ENCODE data around the gene ZBTB40. TPM values are rescaled to one million over a fixed set of nuclear protein-coding genes. Genes with fewer than 3 reads are reported as not detected.

Gene ZBTB40
- total RNA-seq, 1 experiment from 2014 or later, result 11.5 TPM

DNA sequence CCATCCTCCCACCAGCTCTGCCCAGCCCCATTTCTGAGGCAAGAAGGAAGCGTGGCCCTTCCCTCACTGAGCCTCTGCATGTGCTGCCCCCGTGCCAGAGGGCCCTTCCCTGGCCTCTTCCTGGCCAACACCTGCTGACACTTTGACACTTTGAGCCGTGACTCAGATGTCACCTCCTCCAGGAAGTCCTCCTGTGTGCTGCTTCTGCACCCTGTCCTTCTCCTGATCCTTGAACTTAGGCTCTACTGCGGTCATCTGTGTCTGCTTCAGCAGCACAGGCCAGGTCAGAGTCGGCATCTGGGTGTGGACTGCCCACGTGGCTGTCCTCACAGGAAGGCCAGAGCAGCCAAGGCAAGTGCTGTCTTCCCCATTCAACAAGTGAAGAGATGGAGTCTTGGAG lies 92.0 kb downstream of the ZBTB40 start (continued):
- TF ChIP-seq FOXJ3 (CRISPR knock-in tag; IDR thresholded peaks at IDR 0.05; ENCODE audit: borderline replicate concordance) (no peak), ZNF121 (CRISPR knock-in tag; IDR thresholded peaks at IDR 0.05) (no peak)

- ChIA-PET POLR2A (no interaction called here), CTCF (interaction anchor here (1.2 to 2.0 kb wide), 4 partner anchors 13 to 97 kb away, joined by 3 to 8 read pairs (median 4); no protein-coding TSS in a partner anchor)
- no peak for DNase-seq (ENCODE audit: low spot score)
- no peak for TF ChIP-seq ZBTB21 (CRISPR knock-in tag; IDR thresholded peaks at IDR 0.05; ENCODE audit: borderline replicate concordance)
- TF ChIP-seq, protein P1, sequence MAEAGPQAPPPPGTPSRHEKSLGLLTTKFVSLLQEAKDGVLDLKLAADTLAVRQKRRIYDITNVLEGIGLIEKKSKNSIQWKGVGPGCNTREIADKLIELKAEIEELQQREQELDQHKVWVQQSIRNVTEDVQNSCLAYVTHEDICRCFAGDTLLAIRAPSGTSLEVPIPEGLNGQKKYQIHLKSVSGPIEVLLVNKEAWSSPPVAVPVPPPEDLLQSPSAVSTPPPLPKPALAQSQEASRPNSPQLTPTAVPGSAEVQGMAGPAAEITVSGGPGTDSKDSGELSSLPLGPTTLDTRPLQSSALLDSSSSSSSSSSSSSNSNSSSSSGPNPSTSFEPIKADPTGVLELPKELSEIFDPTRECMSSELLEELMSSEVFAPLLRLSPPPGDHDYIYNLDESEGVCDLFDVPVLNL (CRISPR knock-in tag; IDR thresholded peaks at IDR 0.05; ENCODE audit: borderline replicate concordance, low read depth), result no peak
- TF ChIP-seq TP53 (CRISPR knock-in tag; IDR thresholded peaks at IDR 0.05), result no peak
- TF ChIP-seq ZNF512 (CRISPR knock-in tag; IDR thresholded peaks at IDR 0.05; ENCODE audit: borderline replicate concordance), result no peak
- no peak for TF ChIP-seq MYBL2 (CRISPR knock-in tag; IDR thresholded peaks at IDR 0.05)
- no peak for TF ChIP-seq JAZF1 (CRISPR knock-in tag; IDR thresholded peaks at IDR 0.05)
- no peak for TF ChIP-seq MLX (CRISPR knock-in tag; IDR thresholded peaks at IDR 0.05)
- TF ChIP-seq, protein P2, sequence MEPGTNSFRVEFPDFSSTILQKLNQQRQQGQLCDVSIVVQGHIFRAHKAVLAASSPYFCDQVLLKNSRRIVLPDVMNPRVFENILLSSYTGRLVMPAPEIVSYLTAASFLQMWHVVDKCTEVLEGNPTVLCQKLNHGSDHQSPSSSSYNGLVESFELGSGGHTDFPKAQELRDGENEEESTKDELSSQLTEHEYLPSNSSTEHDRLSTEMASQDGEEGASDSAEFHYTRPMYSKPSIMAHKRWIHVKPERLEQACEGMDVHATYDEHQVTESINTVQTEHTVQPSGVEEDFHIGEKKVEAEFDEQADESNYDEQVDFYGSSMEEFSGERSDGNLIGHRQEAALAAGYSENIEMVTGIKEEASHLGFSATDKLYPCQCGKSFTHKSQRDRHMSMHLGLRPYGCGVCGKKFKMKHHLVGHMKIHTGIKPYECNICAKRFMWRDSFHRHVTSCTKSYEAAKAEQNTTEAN (CRISPR knock-in tag; IDR thresholded peaks at IDR 0.05), result no peak
- no peak for TF ChIP-seq JUN (CRISPR knock-in tag; IDR thresholded peaks at IDR 0.05)
- TF ChIP-seq, protein P3, sequence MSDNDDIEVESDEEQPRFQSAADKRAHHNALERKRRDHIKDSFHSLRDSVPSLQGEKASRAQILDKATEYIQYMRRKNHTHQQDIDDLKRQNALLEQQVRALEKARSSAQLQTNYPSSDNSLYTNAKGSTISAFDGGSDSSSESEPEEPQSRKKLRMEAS (CRISPR knock-in tag; IDR thresholded peaks at IDR 0.05), result no peak
- no peak for TF ChIP-seq ATF2 (CRISPR knock-in tag; IDR thresholded peaks at IDR 0.05; ENCODE audit: borderline replicate concordance, low read depth)
- no peak for TF ChIP-seq TCF7 (CRISPR knock-in tag; IDR thresholded peaks at IDR 0.05; ENCODE audit: low read depth)
- TF ChIP-seq FOXP1 (CRISPR knock-in tag; IDR thresholded peaks at IDR 0.05; ENCODE audit: borderline replicate concordance), result no peak
- no peak for TF ChIP-seq KAT7 (CRISPR knock-in tag; IDR thresholded peaks at IDR 0.05; ENCODE audit: borderline replicate concordance)
- no peak for TF ChIP-seq FOXK1 (CRISPR knock-in tag; IDR thresholded peaks at IDR 0.05)
- TF ChIP-seq ZMAT4 (CRISPR knock-in tag; IDR thresholded peaks at IDR 0.05), result no peak
- TF ChIP-seq, protein P4, sequence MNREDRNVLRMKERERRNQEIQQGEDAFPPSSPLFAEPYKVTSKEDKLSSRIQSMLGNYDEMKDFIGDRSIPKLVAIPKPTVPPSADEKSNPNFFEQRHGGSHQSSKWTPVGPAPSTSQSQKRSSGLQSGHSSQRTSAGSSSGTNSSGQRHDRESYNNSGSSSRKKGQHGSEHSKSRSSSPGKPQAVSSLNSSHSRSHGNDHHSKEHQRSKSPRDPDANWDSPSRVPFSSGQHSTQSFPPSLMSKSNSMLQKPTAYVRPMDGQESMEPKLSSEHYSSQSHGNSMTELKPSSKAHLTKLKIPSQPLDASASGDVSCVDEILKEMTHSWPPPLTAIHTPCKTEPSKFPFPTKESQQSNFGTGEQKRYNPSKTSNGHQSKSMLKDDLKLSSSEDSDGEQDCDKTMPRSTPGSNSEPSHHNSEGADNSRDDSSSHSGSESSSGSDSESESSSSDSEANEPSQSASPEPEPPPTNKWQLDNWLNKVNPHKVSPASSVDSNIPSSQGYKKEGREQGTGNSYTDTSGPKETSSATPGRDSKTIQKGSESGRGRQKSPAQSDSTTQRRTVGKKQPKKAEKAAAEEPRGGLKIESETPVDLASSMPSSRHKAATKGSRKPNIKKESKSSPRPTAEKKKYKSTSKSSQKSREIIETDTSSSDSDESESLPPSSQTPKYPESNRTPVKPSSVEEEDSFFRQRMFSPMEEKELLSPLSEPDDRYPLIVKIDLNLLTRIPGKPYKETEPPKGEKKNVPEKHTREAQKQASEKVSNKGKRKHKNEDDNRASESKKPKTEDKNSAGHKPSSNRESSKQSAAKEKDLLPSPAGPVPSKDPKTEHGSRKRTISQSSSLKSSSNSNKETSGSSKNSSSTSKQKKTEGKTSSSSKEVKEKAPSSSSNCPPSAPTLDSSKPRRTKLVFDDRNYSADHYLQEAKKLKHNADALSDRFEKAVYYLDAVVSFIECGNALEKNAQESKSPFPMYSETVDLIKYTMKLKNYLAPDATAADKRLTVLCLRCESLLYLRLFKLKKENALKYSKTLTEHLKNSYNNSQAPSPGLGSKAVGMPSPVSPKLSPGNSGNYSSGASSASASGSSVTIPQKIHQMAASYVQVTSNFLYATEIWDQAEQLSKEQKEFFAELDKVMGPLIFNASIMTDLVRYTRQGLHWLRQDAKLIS (CRISPR knock-in tag; IDR thresholded peaks at IDR 0.05; ENCODE audit: borderline replicate concordance), result no peak
- TF ChIP-seq ZNF317 (CRISPR knock-in tag; IDR thresholded peaks at IDR 0.05; ENCODE audit: borderline replicate concordance, low read depth), result no peak
- no peak for TF ChIP-seq AR (CRISPR knock-in tag; IDR thresholded peaks at IDR 0.05)
- no peak for TF ChIP-seq ZNF121 (CRISPR knock-in tag; IDR thresholded peaks at IDR 0.05)
- no peak overlapping the region for H3K4me3 Mint-ChIP-seq
- H3K4me1 Mint-ChIP-seq, result 0 out of 2 replicates have a peak, but pooled peaks cover 4% of the 10 kb centered on the region
- H3K9me3 Mint-ChIP-seq, result no peaks in the 10 kb centered on the region
- no peaks in the 10 kb centered on the region for H3K36me3 Mint-ChIP-seq
- peaks cover 8% of the 10 kb centered on the region for H3K27me3 Mint-ChIP-seq (ENCODE audit: low read depth)
- H3K27ac Mint-ChIP-seq, result no peak overlapping the region
- no peak for ATAC-seq
Measured at GRCh38 chr1:22544606-22545005, 93.0 kb downstream of the ZBTB40 start.
